Esophagus squamous epithelium (tissue), 5 donors: ENCODE data around the gene IL1R2. TPM values are rescaled to one million over a fixed set of nuclear protein-coding genes. Genes with fewer than 3 reads are reported as not detected.
"Not testable (repeated sequence)": the region's sequence is repeated elsewhere in the genome, so short reads cannot be mapped to it uniquely, and the experiment has no call there.

Experiments
- DNase-seq: peaks from one replicate; lab custom pipeline; 2025; lab: John Stamatoyannopoulos, UW
- H3K27ac ChIP-seq, 4 donors: fragments of 200-600 bp; sonication (generic); one replicate each; pipeline ENCODE4 v1.5.1; 2016 to 2019; ENCODE audit warnings: mild to moderate bottlenecking in 1 of 4
- H3K27me3 ChIP-seq, 4 donors: fragments of 200-600 bp; sonication (generic); 1 replicate in 3 of 4; 2 replicates in 1 of 4; pipeline versions ENCODE4 v1.5.1 to v1.6.0; 2017 to 2021; ENCODE audit warnings: antibody characterized with exemption in 1 of 4
- H3K36me3 ChIP-seq, 3 donors: fragments of 200-600 bp; sonication (generic); one replicate each; pipeline ENCODE4 v1.5.1; 2016 to 2019
- H3K4me1 ChIP-seq, 3 donors: fragments of 200-600 bp; sonication (generic); one replicate each; pipeline ENCODE4 v1.5.1; 2017 to 2019
- H3K4me3 ChIP-seq, 4 donors: fragments of 200-600 bp; sonication (generic); 1 replicate in 3 of 4; 2 replicates in 1 of 4; pipeline ENCODE4 v1.5.1; 2016 to 2019; ENCODE audit warnings: mild to moderate bottlenecking in 2 of 4, moderate library complexity in 1 of 4
- H3K9me3 ChIP-seq, 3 donors: fragments of 200-600 bp; sonication (generic); one replicate each; pipeline ENCODE4 v1.5.1; 2016 to 2019
- POLR2A ChIP-seq, 4 donors: fragments of 450-650 bp; IDR thresholded peaks; one replicate each; pipeline ENCODE4 v1.6.1; 2017; ENCODE audit warnings: antibody characterized with exemption in 4 of 4, mild to moderate bottlenecking in 4 of 4, moderate library complexity in 3 of 4
- WGBS, 2 donors: methylation state at CpG; one replicate each; pipeline ENCODE4 v1.1.5; 2018; 5-methylcytosine and 5-hydroxymethylcytosine counted together
- intact Hi-C: fragments of 100-400 bp; cut with DNase I; formaldehyde crosslinking; loops from one replicate; pipeline ENCODE4 v1.15.0; 2022
- total RNA-seq, 4 donors: library from RNA; depleted of rRNA; stranded (reverse); fragments of >200 nt; gene quantifications; one replicate each; pipeline ENCODE4 v1.1.0, GENCODE V29; 2016
- TF ChIP-seq, protein P1 (sequence below), 6 experiments: fragments of 450-650 bp in 4 of 6; fragments of 200-600 bp in 2 of 6; sonication (generic) in 2 of 6; IDR thresholded peaks; one replicate each; pipeline ENCODE4 v1.5.1; 2016 to 2019; ENCODE audit warnings: antibody characterized with exemption in 6 of 6, mild to moderate bottlenecking in 4 of 6, moderate library complexity in 4 of 6
- donor health status: DM: yes; HTN: yes; CAD: no.

The IL1R2 gene
- total RNA-seq, 4 donors from 2014 or later: 24.1 to 182 (median 78.0) TPM

DNA sequence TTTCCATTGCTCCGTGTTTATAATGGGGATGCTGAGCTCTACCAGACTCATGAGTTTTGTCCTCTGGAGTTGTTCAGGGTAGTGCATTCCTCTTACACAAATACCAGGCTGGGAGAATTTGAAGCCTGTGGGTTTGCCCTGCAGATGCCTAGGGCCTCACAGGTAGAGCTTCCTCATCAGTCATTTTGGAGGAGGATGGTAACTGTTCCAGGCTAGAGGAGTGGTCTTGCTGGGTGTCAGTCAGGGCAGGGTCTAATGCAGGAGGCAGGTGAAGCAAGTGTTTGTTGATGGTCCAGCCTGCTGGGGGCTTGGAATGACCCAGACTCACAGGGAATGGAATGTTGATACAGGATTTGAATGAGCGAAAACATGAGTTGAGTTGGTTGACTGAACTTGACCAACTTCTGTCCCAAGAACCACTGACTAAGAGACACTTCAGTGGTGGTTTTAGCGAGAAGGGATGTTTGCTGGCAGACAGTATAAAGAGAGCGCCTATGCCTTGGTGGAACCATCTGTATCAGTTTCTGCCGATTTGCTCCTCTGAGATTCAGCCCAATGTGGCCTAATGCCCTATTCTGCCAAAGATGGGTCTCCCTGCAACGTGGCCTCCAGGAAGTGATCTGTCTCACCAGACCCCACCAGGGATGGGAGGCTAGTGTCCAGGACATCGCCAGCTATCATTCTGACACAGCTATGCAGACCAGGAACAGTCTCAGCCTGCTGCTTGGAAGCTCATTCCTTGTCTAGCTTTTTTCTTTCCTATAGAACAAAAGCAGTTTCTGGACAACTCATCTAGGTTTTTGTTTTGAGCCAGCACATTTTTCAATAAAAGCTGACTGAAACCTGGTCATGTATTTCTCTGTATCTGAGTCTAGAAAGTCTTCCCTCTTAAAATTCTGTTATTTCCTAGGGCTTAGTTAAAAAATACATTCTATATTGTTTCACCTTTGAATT is 9.3 kb downstream of the IL1R2 start:
- no peak for TF ChIP-seq POLR2A (IDR thresholded peaks at IDR 0.05)
- TF ChIP-seq, protein P1, sequence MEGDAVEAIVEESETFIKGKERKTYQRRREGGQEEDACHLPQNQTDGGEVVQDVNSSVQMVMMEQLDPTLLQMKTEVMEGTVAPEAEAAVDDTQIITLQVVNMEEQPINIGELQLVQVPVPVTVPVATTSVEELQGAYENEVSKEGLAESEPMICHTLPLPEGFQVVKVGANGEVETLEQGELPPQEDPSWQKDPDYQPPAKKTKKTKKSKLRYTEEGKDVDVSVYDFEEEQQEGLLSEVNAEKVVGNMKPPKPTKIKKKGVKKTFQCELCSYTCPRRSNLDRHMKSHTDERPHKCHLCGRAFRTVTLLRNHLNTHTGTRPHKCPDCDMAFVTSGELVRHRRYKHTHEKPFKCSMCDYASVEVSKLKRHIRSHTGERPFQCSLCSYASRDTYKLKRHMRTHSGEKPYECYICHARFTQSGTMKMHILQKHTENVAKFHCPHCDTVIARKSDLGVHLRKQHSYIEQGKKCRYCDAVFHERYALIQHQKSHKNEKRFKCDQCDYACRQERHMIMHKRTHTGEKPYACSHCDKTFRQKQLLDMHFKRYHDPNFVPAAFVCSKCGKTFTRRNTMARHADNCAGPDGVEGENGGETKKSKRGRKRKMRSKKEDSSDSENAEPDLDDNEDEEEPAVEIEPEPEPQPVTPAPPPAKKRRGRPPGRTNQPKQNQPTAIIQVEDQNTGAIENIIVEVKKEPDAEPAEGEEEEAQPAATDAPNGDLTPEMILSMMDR (IDR thresholded peaks at IDR 0.05): no peak
- no peaks in the 10 kb centered on the region for H3K36me3 ChIP-seq
- intact Hi-C loops: no loop called here
- DNase-seq: no peak
- H3K27ac ChIP-seq: peak overlapping the region in 3 of 4 donors; percentile 3 to 36 (median 32)
- no peaks in the 10 kb centered on the region for H3K9me3 ChIP-seq
- 56 to 67% methylated on average over 6 to 7 of the region's 7 CpGs for WGBS, 2 donors
- no peak overlapping the region for H3K4me3 ChIP-seq
- H3K27me3 ChIP-seq: no peaks in the 10 kb centered on the region
- H3K4me1 ChIP-seq: peaks cover 4 to 79% (median 5%) of the 10 kb centered on the region in 3 donors

DNA sequence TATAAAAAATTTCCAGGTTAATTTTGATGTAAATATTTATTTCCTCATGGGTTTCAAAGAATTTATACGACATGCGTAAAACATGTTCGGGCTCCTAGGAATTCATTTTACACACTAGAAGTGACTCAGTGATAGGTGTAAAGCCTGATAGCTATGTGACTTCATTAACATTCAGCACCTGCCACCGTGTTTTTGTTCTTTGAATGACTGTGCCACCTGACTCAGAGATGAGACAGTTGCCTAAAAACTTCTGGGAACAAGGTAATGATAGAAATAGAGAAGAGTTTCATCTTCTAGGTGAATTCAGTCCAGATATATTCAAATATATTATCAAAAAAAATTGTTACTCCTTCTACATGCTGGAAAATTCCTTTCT is 10.0 kb downstream of the IL1R2 start:
- no peak for TF ChIP-seq POLR2A (IDR thresholded peaks at IDR 0.05)
- TF ChIP-seq, protein P1 (IDR thresholded peaks at IDR 0.05): no peak
- no peak overlapping the region for H3K4me3 ChIP-seq
- intact Hi-C loops: no loop called here
- WGBS, 2 donors: 39 to 43% methylated on average over 4 of the region's 4 CpGs
- DNase-seq: no peak
- H3K9me3 ChIP-seq: no peaks in the 10 kb centered on the region
- H3K27ac ChIP-seq: peak overlapping the region in 1 of 4 donors; percentile 36
- H3K4me1 ChIP-seq: peaks cover 6 to 79% (median 11%) of the 10 kb centered on the region in 3 donors
- H3K36me3 ChIP-seq: no peaks in the 10 kb centered on the region
- no peaks in the 10 kb centered on the region for H3K27me3 ChIP-seq

DNA sequence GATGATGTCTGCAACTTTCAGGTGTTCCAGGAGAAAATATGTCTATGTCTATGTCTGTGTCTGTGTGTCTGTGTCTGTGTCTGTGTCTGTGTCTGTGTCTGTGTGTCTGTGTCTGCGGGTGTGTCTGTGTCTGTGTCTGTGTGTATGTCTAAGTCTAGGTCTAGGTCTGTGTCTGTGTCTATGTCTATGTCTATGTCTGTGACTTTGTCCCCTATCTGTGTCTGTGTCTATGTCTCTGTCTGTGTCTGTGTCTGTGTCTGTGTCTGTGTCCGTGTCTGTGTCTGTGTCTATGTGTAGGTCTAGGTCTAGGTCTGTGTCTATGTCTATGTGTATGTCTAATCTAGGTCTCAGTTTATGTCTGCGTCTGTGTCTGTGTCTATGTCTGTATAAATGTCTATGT is 10.5 kb downstream of the IL1R2 start:
- Histone ChIP-seq H3K4me1 (peaks cover 6 to 78% (median 11%) of the 10 kb centered on the region in 3 donors), H3K9me3 (no peaks in the 10 kb centered on the region), H3K27me3 (no peaks in the 10 kb centered on the region), H3K36me3 (no peaks in the 10 kb centered on the region), H3K27ac (peak overlapping the region in 1 of 4 donors; percentile 10), H3K4me3 (no peak overlapping the region)
- 78 to 82% methylated on average over 2 to 3 of the region's 3 CpGs for WGBS, 2 donors
- no peak for DNase-seq
- intact Hi-C loops: no loop called here
- TF ChIP-seq, protein P1 (IDR thresholded peaks at IDR 0.05): no peak
- TF ChIP-seq POLR2A (IDR thresholded peaks at IDR 0.05): no peak

DNA sequence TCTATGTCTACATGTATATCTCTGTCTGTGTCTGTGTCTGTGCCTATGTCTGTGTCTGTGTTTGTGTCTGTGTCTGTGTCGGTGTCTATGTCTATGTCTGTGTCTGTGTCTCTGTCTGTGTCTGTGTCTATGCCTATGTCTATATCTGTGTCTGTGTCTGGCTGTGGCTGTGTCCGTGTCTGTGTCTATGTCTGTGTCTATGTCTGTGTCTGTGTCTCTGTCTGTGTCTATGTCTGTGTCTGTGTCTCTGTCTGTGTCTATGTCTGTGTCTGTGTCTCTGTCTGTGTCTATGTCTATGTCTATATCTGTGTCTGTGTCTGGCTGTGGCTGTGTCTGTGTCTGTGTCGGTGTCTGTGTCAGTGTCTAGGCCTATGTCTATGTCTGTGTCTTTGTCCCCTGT is 11.1 kb downstream of the IL1R2 start:
- H3K4me3 ChIP-seq, intact Hi-C loops, DNase-seq, H3K9me3 ChIP-seq, H3K36me3 ChIP-seq, H3K27me3 ChIP-seq, H3K27ac ChIP-seq: not testable (repeated sequence)
- 77 to 92% methylated on average over 2 to 3 of the region's 3 CpGs for WGBS, 2 donors
- peaks cover 6 to 71% (median 11%) of the 10 kb centered on the region in 3 donors for H3K4me1 ChIP-seq

DNA sequence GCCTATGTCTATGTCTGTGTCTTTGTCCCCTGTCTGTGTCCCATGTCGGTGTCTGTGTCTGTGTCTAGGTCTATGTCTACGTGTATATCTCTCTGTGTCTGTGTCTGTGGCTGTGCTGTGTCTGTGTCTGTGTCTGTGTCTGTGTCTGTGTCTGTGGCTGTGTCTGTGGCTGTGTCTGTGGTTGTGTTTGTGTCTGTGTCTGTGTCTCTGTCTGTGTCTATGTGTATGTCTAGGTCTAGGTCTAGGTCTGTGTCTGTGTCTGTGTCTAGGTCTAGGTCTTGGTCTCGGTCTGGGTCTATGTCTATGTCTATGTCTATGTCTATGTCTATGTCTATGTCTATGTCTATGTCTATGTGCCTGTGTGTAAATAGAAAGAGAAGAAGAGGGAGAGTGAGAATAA is 11.9 kb downstream of the IL1R2 start:
- DNase-seq: no peak
- intact Hi-C loops: no loop called here
- no peak for TF ChIP-seq POLR2A (IDR thresholded peaks at IDR 0.05)
- TF ChIP-seq, protein P1 (IDR thresholded peaks at IDR 0.05): no peak
- WGBS, 2 donors: 75 to 83% methylated on average over 1 of the region's 3 CpGs
- Histone ChIP-seq H3K4me1 (peaks cover 6 to 64% (median 11%) of the 10 kb centered on the region in 3 donors), H3K27me3 (no peaks in the 10 kb centered on the region), H3K9me3 (no peaks in the 10 kb centered on the region), H3K36me3 (no peaks in the 10 kb centered on the region), H3K27ac (no peak overlapping the region), H3K4me3 (no peak overlapping the region)
